Measurements from ENCODE around the gene RANBP17.

- TF ChIP-seq CTCF (IDR thresholded peaks at IDR 0.05): no peak
- TF ChIP-seq POLR2A (IDR thresholded peaks at IDR 0.05): no peak
Observed at GRCh38 chr5:170854566-170854965, 7.3 kb upstream of the RANBP17 start.
